Dermis microvascular lymphatic vessel endothelial cell (primary cell): ENCODE data around the gene CALHM2. TPM values are rescaled to one million over a fixed set of nuclear protein-coding genes. Genes with fewer than 3 reads are reported as not detected.
A peak's percentile ranks its signal among the peaks of the same experiment; 100 is the strongest.
"Not testable (repeated sequence)": the region's sequence is repeated elsewhere in the genome, so short reads cannot be mapped to it uniquely, and the experiment has no call there.

Source experiments
- DNase-seq, 2 donors: peaks; one replicate each; pipeline versions ENCODE4 v3.0.0 to v3.0.0-alpha.2; 2010; ENCODE audit warnings: low read depth in 2 of 2
- total RNA-seq: library from RNA; depleted of rRNA; stranded (reverse); fragments of >200 nt; gene quantifications from 2 replicates; pipeline ENCODE4 v1.2.1, GENCODE V29; 2014

CALHM2 gene
- total RNA-seq, 1 donor from 2014 or later, result 16.0 TPM

GRCh38 chr10:103417601-103418000 lies 34.6 kb downstream of the CALHM2 start:
- DNase-seq, result no peak

GRCh38 chr10:103417148-103417469 lies 35.1 kb downstream of the CALHM2 start:
- not testable (repeated sequence) for DNase-seq

GRCh38 chr10:103416436-103417147 lies 35.6 kb downstream of the CALHM2 start:
- DNase-seq, result peak; percentile 63 to 80

GRCh38 chr10:103415581-103415980 lies 36.6 kb downstream of the CALHM2 start:
- no peak for DNase-seq

- no peak for DNase-seq
Observed at GRCh38 chr10:103413564-103413963, 38.6 kb downstream of the CALHM2 start.

GRCh38 chr10:103397191-103397825 lies 54.9 kb downstream of the CALHM2 start:
- DNase-seq, result no peak

- DNase-seq, result no peak
Observed at GRCh38 chr10:103396789-103397087, 55.4 kb downstream of the CALHM2 start.

Other genes with a start within 250 kb of the CALHM2 start
- gene RPEL1, start 206.5 kb downstream of the CALHM2 start, total RNA-seq, result 0.13 TPM in 2 replicates
- gene INA, start 175.2 kb downstream of the CALHM2 start, total RNA-seq, result 0.13 TPM in 2 replicates
- 9.2 TPM in 2 replicates for gene PCGF6, start 101.2 kb downstream of the CALHM2 start, total RNA-seq
- gene TAF5, start 84.4 kb downstream of the CALHM2 start, total RNA-seq, result 4.4 TPM in 2 replicates
- 140 and 201 TPM in 2 replicates for gene ATP5MK, start 55.9 kb downstream of the CALHM2 start, total RNA-seq
- gene PDCD11, start 55.7 kb downstream of the CALHM2 start, total RNA-seq, result 26.3 and 26.9 TPM in 2 replicates
- gene CALHM1, start 6.5 kb upstream of the CALHM2 start, total RNA-seq, result not detected in 2 replicates
- not detected in 2 replicates for gene CALHM3, start 26.9 kb upstream of the CALHM2 start, total RNA-seq
- under 0.01 TPM in 2 replicates for gene NEURL1, start 41.3 kb upstream of the CALHM2 start, total RNA-seq